Stimulated activated CD8-positive, alpha-beta memory T cell treated with anti-CD3 and anti-CD28 coated beads, Interleukin-2, amount 100 ng/mL, for 1 hour (primary cell): ENCODE data around the gene STRN4.
"Not testable (repeated sequence)": the region's sequence is repeated elsewhere in the genome, so short reads cannot be mapped to it uniquely, and the experiment has no call there.

Experiments
- DNase-seq, 2 donors: peaks; one replicate each; pipeline ENCODE4 v3.0.0-alpha.2; 2020; ENCODE audit warnings: low read depth in 2 of 2

STRN4 gene

DNA sequence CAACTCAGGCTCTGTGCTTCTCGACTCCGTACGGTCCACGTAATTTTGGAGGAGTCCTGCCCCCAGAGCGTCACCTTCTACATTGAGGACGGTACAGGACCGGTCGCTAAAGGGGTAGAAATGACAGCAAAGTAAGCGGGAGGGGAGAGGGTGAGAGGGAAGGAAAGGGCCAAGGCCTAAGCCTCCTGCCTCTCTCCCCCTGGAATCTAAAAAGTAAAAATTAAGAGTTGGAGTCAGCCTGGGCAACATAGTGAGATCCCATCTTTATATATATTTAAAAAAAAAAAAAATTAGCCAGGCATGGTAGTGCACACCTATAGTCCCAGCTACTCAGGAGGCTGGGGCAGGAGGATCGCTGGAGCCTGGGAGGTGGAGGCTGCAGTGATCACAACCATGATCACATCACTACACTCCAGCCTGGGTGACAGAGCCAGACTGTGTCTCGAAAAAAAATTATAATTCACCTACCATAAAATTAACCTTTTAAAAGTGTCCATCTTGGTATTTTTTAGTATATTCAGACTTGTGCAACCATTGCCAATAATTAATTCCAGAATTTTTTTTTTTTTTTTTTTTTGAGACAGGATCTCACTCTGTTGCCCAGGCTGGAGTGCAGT lies 29.5 kb upstream of the STRN4 start:
- no peak for DNase-seq

- DNase-seq: no peak
These were observed 26.8 kb upstream of the STRN4 start for GRCh38 chr19:46773018-46773399.

GRCh38 chr19:46772170-46773017 lies 26.1 kb upstream of the STRN4 start:
- no peak for DNase-seq

- not testable (repeated sequence) for DNase-seq
These were observed 22.5 kb upstream of the STRN4 start for GRCh38 chr19:46768746-46769145.

DNA sequence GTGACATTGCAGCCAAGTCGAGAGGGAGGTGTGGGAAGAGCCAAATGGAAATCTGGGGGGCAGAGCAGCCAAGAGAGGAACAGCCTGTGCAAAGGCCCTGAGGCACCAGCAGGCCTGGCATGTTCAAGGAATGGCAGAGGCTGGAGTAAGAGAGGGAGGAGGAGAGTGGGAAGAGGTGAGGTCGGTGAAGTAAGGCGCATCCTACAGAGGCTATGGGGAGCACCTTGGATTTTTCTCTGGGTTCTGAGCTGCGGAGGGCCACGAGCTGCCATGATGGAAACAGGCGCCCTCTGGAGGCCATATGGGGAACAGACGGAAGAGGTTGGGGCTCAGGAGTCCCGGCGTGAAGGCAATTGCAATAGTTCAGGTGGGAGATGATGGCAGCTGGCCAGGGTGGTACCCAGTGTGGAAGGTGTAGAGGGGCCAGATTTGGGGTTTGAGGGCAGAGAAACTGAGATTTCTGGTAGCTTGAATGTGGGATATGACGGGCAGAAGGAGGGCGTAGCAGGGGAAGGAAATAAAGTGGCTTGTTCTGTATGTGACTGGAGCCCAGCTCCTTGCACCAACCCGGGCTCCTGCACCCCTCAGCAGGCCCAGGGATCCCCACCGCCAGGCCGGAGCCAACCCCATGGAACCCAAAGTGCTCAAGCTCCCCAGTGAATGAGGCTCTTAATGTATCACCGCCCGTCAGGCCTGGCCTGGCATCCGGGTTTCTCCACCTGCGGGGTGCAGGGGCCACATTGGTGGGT lies 20.5 kb upstream of the STRN4 start:
- no peak for DNase-seq

DNA sequence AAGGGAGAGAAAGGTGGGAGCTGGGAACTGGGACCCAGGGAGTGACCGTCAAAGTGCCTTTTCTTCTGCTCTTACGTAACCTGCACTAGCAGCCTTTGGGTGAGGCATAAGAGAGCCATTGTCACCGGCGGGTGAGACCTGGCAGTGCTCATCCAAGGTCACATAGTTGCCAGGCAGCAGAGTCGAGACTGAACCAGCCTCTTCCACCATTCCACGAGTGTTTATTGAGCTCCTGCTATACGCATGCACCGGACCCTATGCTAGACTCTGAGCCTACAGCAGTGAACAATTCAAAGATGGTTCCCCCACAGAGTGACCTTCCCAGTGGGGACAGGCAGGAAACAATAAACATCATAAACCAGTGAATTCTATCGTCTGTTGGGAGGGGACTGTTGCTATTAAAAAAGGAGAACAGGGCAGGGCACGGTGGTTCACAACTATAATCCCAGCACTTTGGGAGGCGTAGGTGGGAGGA lies 18.6 kb upstream of the STRN4 start:
- DNase-seq: no peak

DNA sequence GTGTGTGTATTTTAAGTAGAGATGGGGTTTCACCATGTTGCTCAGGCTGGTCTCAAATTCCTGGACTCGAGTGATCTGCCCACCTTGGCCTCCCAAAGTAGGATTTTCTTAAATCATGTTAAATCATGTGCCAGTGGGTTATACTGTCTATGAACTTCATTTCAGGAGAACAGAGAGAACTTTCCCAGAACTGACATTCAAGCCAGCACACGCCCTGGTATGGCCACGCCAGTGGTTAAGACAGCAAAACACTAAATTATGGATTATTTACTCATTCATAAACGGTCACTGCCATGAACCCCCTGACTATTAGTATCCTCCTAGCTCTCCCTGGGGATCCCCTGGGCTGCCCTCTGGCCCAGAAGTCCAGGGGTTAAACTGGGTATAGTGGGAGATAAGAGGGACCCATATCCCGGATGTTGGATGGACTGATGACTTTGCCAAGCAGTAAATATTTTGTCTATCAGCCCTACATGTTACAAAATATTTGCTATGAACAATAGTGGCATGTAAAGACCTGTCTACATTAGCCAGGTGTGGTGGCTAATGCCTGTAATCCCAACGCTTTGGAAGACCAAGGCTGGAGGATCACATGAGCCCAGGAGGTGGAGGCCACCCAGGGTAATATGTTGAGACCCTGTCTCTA lies 16.1 kb upstream of the STRN4 start:
- no peak for DNase-seq

DNA sequence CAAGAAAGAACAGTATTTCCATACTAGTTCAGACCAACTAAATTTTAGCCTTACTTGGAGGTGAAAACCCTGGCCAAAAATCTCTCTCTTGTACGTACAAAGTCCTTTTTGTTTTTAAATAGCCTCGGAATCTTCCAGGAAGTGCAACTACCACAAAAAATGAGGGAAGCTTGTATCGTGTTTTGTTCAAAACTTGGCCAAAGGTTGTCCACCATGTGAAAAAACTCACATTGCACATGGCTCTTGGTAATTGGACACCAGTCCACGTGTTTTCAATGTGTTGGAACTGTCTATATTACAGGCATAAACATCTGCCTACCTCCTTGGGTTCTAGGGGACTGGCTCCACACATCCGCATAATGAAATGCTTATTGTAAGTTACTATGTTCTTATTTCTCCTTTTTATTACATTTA lies 15.2 kb upstream of the STRN4 start:
- DNase-seq: no peak

DNA sequence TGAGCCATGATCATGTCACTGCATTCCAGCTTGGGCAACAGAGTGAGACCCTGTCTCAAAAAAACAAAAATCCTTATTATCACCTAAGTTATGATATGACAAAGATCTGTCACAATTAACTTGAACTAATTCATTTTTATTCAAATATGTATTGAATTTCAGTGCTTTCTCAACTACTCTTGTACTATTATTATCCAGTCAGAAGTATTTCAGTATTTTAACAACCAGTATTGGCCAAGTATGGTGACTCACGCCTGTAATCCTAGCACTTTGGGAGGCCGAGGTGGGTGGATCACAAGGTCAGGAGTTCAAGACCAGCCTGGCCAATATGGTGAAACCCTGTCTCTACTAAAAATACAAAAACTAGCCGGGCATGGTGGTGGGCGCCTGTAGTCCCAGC lies 14.6 kb upstream of the STRN4 start:
- DNase-seq: not testable (repeated sequence)

GRCh38 chr19:46760363-46760762 lies 14.1 kb upstream of the STRN4 start:
- no peak for DNase-seq

- DNase-seq: no peak
These were observed 13.6 kb upstream of the STRN4 start for GRCh38 chr19:46759817-46760333.

GRCh38 chr19:46759206-46759605 lies 13.0 kb upstream of the STRN4 start:
- DNase-seq: no peak

GRCh38 chr19:46756544-46756888 lies 10.3 kb upstream of the STRN4 start:
- no peak for DNase-seq

DNA sequence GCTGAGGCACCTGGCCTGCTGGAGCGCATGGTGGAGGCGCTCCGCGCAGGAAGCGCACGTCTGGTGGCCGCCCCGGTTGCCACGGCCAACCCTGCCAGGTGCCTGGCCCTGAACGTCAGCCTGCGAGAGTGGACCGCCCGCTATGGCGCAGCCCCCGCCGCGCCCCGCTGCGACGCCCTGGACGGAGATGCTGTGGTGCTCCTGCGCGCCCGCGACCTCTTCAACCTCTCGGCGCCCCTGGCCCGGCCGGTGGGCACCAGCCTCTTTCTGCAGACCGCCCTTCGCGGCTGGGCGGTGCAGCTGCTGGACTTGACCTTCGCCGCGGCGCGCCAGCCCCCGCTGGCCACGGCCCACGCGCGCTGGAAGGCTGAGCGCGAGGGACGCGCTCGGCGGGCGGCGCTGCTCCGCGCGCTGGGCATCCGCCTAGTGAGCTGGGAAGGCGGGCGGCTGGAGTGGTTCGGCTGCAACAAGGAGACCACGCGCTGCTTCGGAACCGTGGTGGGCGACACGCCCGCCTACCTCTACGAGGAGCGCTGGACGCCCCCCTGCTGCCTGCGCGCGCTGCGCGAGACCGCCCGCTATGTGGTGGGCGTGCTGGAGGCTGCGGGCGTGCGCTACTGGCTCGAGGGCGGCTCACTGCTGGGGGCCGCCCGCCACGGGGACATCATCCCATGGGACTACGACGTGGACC lies 9.7 kb upstream of the STRN4 start:
- DNase-seq: no peak

- no peak for DNase-seq
These were observed 9.0 kb upstream of the STRN4 start for GRCh38 chr19:46755077-46755852.

- DNase-seq: peak in 1 of 2 donors; percentile 50
These were observed 7.3 kb upstream of the STRN4 start for GRCh38 chr19:46753420-46754155.

- DNase-seq: peak; percentile 43 to 69
These were observed 2.3 kb upstream of the STRN4 start for GRCh38 chr19:46748325-46749109.

- peak in 1 of 2 donors; percentile 24 for DNase-seq
These were observed 549 bp downstream of the STRN4 start, which contains the start of gene FKRP for GRCh38 chr19:46745521-46746280. FKRP (plus strand) TSS chr19:46746057; CDS start chr19:46755451, 9,394 bp downstream.
